Ishikawa (cell line): Measurements from ENCODE around the gene NTRK3.

Experiments
- CEBPB ChIP-seq: IDR thresholded peaks from 2 replicates; pipeline ENCODE4 v1.6.1; 2012
- CREB1 ChIP-seq: IDR thresholded peaks from 2 replicates; pipeline ENCODE4 v1.6.1; 2012; ENCODE audit warnings: low read depth
- EGR1 ChIP-seq: IDR thresholded peaks from 2 replicates; pipeline ENCODE4 v1.6.1; 2012
- EP300 ChIP-seq: IDR thresholded peaks from 2 replicates; pipeline ENCODE4 v1.6.1; 2012; ENCODE audit warnings: borderline replicate concordance
- TAF1 ChIP-seq: IDR thresholded peaks from 2 replicates; pipeline ENCODE4 v1.6.1; 2012; ENCODE audit warnings: low read depth, mild to moderate bottlenecking
- TCF12 ChIP-seq: IDR thresholded peaks from 2 replicates; pipeline ENCODE4 v1.6.1; 2012; ENCODE audit warnings: low read depth
- TEAD4 ChIP-seq: IDR thresholded peaks from 2 replicates; pipeline ENCODE4 v1.6.1; 2012
- YY1 ChIP-seq: IDR thresholded peaks from 2 replicates; pipeline ENCODE4 v1.6.1; 2012; ENCODE audit warnings: low read depth
- ZBTB7A ChIP-seq: IDR thresholded peaks from 2 replicates; pipeline ENCODE4 v1.6.1; 2012; ENCODE audit warnings: low read depth
- TF ChIP-seq, protein P1 (sequence below): IDR thresholded peaks from 2 replicates; pipeline ENCODE4 v1.6.1; 2012; ENCODE audit warnings: low read depth, mild to moderate bottlenecking
- TF ChIP-seq, protein P2 (sequence below): IDR thresholded peaks from 2 replicates; pipeline ENCODE4 v1.6.1; 2012

DNA sequence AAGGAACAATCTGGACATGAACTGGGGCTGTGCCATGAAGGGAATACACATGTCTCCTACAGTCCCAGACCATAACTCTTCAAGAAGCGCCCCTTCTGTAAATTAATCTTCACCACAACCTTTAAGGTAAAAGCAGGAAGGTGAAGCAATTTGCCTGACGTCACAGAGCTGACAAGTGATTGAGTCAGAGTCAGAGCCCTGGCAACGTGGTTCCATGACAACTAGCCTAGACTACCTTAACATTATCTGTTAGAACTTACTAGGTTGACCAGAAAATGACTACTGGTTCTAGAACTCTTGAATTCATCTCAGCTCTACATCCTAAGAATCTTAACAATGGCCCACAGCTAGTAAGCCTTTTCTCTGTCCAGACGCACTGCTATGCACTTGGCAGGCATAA lies 124.6 kb downstream of the NTRK3 start:
- TF ChIP-seq, protein P1, sequence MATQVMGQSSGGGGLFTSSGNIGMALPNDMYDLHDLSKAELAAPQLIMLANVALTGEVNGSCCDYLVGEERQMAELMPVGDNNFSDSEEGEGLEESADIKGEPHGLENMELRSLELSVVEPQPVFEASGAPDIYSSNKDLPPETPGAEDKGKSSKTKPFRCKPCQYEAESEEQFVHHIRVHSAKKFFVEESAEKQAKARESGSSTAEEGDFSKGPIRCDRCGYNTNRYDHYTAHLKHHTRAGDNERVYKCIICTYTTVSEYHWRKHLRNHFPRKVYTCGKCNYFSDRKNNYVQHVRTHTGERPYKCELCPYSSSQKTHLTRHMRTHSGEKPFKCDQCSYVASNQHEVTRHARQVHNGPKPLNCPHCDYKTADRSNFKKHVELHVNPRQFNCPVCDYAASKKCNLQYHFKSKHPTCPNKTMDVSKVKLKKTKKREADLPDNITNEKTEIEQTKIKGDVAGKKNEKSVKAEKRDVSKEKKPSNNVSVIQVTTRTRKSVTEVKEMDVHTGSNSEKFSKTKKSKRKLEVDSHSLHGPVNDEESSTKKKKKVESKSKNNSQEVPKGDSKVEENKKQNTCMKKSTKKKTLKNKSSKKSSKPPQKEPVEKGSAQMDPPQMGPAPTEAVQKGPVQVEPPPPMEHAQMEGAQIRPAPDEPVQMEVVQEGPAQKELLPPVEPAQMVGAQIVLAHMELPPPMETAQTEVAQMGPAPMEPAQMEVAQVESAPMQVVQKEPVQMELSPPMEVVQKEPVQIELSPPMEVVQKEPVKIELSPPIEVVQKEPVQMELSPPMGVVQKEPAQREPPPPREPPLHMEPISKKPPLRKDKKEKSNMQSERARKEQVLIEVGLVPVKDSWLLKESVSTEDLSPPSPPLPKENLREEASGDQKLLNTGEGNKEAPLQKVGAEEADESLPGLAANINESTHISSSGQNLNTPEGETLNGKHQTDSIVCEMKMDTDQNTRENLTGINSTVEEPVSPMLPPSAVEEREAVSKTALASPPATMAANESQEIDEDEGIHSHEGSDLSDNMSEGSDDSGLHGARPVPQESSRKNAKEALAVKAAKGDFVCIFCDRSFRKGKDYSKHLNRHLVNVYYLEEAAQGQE: no peak
- TF ChIP-seq CREB1 (no peak), YY1 (no peak), TAF1 (no peak), EGR1 (no peak), TEAD4 (no peak), TCF12 (no peak), EP300 (no peak), ZBTB7A (no peak), CEBPB (no peak)
- TF ChIP-seq, protein P2, sequence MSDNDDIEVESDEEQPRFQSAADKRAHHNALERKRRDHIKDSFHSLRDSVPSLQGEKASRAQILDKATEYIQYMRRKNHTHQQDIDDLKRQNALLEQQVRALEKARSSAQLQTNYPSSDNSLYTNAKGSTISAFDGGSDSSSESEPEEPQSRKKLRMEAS: no peak
